Activated CD4-positive, alpha-beta T cell treated with anti-CD3 and anti-CD28 coated beads for 1 hour (primary cell): Measurements from ENCODE around the gene LAMC1.

Experiments used
- DNase-seq: peaks from one replicate; pipeline ENCODE4 v3.0.0-alpha.2; 2020

The LAMC1 gene

DNA sequence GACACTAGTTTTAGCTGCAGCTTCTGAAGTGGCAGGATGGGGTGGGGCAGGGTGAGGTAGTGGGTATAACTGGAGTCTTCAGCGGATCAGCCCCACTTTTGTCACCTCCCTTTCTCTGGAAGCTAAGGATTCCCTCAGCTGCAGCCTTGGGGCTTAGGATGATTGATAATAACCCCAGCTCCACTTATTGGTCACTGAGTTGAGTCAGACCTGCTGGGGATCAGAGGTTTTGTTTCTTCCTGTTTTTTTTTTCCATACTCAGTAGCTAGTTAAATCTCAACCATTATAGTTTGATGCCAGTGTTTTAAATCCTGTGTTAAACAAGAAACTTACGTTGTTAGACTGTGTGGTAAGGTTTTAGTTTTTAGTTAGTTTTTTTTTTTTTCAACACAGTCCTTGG, 57.2 kb downstream of the LAMC1 start:
- DNase-seq, result no peak

DNA sequence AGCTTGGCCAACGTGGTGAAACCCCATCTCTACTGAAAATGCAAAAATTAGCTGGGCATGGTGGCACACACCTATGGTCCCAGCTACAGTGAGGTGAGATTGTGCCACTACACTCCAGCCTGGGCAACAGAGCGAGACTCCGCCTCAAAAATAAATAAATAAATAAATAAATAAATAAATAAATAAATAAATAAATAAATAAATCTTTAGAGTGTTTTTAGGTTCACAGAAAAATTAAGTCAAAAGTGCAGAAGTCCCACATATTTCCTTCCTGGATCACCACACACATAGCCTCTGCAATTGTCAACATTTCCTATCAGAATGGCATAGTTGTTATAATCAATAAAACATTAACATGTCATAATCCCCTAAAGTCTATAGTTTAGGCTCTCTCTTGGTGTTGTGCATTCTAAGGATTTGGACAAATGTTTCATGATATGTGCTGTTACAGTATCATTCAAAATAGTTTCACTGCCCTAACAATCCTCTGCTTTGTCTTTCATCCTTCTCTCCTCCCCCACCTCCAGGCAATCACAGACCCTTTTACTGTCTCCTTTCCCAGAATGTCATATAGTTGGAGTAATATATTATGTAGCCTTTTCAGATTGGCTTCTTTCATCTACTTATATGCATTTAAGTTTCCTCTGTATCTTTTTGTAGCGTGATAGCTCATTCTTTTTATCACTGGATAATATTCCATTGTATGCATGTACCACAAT, 58.3 kb downstream of the LAMC1 start:
- no peak for DNase-seq

DNA sequence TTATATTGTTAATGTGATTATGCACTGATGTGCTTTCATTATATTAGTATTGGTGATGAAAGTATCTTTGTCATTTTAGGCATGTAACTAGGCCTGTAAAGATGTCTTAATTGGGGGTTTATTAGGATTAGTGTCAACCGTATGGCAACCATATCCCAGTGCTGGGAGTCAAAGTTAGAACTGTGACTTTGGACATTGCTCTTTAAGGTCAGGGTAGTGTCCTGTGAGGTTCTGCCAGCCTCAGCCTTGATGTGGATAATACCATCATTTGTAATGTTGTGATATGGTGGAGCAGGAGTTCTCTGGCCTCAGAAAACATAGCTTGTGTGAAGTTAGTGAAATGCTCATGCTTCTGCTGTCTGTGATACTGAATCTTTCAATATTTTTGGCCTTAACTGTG, 59.4 kb downstream of the LAMC1 start:
- DNase-seq, result no peak

DNA sequence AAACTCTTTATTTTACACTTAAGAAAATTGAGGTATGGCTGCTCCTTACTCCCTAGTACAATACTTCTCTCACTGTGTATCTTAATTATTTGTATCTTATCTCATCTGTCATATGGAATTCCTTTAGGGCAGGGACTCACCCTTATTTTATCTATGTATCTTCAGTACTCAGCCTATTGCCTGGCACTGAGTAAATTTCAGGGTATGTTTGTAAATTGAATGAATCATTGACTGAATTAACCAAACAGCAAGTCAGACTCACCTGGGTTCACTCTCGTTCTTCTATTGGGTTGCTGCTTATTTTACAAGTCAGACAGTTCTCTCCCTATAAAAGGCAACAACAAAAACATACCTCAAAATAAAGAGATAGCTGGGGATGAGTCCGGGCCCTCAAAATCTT, 63.8 kb downstream of the LAMC1 start:
- DNase-seq, result no peak

DNA sequence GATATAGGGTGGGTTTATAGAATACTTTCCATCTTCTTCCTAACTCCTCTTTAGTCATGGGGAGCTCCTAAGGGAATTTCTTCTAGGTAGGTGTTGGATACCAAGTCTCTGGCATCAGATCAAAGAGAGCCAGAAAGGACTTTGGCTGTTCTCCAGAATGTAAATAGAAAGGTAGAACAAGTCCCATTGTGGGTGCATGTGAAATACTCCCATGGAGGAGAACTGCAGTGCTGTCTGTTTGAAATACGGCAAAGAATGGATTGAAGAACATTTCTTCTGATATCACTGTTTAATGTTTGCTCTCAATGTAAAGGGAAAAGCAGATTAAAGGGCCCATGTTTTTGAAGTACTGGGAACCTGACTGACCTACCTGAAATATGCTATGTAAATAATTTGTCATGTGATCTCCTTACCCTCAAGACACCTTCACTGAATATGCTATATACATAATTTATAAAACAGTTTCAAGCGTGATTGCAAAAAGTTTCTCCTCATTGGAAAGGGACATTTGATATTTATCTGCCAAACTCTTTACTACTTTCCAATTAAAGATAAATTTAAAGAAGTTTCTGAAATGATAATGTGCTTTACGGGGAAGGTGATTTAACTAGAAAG, 65.9 kb downstream of the LAMC1 start:
- no peak for DNase-seq

DNA sequence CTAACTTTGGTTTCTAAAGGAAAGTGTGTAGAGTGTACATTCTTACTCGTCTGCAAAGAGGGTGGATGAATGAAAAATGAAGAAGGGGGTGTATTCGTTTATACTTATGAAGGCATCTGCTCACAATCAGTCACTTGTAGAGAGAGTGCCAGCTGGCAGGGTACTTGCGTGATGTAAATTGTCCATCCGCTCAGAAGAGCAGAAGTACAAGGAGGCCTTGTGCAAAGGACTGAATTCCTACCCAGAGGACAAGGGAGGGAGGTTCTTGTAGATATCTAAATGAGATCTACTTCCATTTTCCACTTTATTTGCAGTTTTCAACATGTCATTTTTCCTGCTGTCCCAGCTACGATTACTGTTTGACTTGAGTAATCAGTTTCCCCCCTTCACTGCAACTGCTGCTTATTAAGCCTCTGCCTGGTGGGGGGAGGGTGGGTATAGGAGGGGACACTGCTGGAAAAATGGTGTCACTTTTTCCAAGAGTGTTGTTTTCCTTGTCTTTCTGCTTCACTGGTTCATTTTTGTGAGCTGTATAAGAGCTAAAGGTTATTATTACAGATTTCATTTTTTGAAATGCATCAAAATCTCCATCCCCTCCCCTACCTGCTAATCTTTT, 67.3 kb downstream of the LAMC1 start:
- DNase-seq, result no peak

DNA sequence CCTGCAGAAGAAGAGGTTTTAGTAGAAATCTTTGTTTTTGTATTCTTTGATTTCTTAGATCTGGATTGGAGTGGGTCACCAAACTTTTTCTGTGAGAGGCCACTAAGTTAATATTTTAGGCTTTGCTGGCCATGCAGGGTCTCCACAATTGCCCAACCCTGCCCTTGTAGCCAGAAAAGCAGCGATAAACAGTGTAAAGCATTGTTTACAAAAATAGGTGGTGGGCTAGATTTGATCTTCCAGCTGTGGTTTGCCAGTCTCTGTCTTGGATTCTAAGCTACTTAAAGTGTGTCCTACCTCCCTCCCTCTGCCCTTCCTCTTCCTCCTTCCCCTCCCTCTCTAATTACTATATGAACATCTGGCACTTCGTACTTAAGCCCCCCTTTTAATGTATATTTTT, 68.0 kb downstream of the LAMC1 start:
- no peak for DNase-seq

DNA sequence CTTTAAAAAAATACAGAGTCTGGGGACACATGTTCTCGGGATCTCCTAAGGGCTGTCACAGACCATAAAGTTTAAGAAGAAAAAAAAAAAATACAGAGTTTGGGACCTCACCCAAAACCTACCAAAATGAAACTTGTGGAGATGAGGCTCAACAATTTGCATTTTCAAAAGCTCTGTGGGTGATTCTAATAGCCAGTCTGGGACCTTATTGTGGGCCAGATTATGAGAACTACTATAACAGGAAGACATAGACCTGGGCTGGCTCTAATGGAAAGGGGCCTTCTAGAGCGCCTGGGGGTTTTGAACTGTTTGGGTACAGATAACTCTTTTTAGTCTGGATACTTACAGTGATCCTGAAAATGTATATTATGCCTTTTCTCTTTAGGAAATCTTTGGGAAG, 69.1 kb downstream of the LAMC1 start:
- no peak for DNase-seq

DNA sequence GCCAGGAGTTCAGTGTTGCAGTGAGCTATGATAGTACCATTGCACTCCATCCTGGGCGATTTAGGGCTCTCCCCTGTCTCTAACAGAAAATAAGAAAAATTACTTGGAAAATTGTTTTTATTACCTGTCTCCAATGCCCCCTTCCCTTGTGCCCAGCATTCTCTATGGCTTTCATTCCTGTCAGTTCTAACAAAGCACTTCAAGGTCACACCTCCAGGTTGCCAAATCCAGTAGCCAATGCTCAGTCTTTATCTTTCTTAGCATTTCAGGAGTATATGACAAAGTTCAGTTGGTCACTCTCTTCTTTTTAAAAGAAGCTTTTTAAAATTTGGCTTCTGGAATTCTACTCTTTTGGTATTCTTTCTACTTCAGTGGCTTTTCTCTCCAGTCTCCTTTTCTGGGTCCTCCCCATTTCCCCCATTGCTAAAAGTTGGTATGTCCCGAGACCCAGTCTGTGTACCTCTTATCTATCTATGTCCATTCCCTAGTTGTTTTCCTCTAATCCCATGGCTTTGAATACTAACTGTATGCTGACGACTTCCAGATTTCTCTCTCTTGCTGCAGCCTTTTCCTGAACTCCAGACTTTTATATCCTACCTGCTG, 69.9 kb downstream of the LAMC1 start:
- DNase-seq, result no peak

DNA sequence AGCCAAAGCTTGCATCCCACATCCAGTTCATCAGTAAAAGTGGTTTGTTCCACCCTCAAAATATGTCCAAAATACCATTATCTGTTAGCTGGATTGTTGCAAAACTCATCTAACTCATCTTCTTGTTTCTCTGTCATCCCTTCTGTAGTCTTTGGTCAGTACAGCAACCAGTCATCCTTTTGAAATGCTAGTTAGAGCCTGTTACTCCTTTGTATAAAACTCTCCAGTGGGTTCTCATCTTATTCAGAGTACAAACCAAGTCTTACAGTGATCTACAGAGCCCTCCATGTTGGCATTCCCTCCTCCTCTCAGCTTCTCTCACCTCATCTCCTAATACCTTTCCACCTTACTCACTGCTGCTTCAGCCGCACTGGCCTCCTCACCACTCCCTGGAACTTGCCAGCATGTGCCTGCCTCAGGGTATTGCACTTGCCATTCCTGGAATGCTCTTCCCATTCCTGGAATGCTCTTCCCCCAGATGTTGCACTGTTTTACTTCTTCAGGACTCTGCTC, 70.6 kb downstream of the LAMC1 start:
- no peak for DNase-seq

DNA sequence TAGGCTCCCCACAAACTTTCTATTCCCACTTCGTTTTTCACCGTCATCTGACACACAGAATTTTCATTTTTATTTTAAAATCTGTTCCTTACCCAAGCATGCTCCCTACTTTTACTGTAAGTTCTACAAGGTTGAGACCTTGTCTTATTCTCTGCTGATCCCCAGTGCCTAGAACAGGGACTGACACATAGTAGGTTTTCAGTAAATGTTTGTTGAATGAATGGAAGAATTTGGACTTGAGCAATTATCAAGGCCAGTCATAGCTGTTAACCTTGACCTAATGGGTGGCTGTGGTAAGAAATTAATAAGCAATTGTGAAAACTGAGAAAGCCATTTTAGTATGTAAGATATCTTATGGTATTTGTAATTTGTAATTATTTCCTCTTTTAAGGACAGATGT, 71.1 kb downstream of the LAMC1 start:
- no peak for DNase-seq

DNA sequence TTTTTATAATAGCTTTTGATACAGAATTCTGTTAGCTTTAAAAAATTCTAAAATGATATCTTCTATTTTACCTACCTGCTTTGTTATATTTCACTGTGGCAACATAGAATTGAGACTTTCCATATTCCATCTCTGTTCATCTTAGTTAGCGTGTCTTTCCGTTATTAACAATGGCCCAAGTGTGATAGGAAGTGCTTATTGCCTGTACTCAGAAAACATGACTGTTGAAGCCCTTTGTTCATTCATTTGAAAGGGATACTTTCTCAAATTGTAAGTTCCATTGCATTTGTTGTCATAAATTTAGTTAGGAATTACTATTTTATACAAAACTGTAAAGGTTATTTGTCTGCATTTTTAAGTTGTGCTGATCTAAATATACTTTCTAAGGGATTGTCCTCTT, 73.1 kb downstream of the LAMC1 start:
- DNase-seq, result no peak

DNA sequence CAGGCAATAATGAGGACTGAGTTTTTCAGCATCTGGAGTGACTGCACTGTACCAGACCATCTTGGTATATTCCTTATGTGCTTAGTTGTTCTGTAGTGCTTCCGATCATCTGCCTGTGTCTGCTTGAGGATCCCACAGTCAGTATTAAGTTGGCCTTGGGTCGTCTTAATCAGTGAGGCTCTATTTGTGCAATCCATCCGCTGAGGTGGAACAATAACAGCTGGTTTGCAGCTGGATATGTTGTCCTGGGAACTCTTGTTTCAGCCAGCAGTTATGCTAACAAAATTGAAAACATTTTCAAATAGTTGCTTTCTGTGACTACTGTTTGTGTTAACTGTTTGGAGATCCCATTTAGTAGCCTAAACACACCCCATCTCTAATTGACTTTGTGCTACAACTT, 73.7 kb downstream of the LAMC1 start:
- no peak for DNase-seq

DNA sequence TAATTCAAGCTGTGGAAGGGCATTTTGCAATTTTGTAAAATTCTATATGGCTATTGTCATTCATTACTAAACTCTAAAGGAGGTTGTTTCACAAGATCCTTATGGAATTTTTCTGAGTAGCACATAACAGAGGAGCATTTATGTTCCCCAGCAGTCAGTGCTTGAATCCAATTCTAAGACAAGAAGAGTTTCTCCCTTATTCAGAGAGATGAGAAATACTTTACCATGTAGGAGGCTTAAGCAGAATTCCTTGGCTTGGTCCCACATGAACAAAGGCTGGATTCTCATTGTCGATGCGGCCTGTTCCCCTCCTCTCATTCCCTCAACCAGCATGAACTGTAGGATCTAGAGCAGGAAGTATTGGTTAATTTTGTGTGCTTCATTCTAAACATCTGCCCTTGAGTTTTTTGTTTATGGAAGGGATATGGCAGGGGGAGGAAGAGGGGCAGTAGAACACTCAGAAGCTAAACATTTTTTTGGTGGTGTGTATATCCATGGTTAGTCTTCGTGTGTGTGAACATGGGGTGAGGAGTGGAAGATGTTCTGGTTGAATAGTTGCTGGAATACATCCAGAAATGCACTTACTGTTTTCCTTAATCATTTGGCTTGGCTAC, 74.3 kb downstream of the LAMC1 start:
- no peak for DNase-seq

DNA sequence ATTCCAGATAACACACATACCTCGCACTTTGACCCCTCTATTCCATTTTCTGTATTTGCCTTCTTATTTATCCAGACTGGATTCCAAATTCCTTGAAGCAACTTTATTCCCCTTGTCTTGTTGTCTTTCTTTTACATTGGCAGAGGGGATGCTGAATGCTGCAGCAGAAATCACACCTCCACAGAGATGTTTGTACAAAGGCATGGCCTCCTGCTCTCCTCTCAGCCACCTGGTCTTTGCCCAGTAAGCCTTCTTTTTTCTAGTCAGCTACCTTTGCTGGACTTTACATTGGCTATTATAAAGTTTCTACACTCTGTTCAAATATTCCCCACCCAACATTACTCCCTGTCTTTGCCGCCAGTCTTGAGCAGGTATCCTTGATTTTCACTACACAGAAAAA, 75.1 kb downstream of the LAMC1 start:
- DNase-seq, result no peak

DNA sequence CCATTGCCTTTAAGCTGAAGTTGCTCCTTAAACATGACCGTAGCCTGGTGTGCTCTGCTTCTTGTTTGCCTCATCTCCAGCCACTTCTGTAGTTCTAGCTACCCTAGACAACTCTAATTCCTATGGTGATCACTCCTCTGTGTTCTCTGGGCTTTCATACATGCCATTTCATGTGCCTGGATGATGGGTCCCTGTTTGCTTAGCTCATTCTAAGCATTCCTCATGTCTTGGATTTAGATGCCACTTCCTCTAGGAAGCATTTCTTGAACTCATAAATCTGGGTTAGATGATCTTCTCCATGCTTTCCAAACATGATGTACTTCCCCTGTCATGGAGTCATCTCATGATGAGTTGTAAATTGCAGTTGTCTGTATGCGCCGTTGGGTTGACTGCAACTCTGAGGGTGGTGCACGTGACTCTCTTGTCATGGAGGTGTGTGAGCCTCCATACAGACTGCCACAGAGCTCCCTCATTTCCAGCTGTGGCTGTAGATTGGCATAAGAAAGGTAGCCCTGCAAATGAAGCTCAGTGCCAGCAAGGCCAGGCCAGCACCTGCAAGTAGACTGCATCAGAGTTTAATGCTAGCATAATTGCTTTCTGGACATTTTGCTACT, 77.2 kb downstream of the LAMC1 start:
- DNase-seq, result no peak

DNA sequence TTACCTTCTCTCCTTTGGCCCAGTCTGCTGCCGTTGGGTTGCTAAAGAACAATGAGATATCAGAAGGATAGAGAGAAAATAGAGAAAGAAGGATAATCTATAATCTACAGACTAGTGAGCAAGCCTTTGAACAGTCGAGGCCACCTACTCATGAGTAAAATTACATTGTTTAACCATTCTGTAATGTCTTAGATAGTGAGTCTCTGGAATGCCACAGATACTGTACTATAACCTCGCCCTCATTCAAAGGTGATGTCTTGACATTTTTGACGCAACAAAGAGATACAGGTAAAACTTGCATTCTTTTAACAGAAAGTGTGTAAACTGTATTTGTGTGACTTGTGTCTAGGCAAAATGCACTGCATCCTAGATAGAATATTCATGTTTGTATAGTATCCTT, 77.9 kb downstream of the LAMC1 start:
- no peak for DNase-seq

DNA sequence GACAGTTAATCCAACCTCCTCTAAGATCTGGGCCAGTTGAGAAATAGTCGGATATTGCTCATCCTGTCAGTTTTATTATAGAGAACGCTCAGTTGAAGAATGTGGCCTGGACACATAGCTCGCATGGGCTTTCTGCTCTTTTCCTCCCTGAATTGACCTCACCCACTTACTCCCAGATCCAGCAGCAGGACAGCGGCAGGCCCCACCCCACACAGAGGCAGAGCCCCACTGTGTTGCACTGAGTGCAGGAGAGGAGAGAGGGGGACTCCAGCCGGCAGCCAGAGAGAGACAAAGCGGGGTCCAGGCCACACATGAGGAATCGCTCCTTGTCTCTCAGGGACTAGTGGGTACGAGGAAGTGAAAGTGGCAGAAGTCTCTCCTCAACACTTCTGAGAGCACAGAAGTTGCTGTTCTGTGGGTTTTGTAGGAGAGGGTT, 78.6 kb downstream of the LAMC1 start:
- DNase-seq, result no peak

DNA sequence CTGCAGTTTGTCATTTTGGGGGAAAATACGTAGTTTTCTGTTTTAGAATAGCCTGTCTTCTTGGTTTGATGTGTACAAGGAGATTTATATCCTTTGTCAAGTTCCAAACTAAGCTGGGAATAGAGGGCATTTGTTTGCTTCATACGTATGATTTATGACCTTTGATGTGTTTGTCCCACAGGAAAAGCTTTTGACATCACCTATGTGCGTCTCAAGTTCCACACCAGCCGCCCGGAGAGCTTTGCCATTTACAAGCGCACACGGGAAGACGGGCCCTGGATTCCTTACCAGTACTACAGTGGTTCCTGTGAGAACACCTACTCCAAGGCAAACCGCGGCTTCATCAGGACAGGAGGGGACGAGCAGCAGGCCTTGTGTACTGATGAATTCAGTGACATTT, 79.9 kb downstream of the LAMC1 start:
- DNase-seq, result no peak

DNA sequence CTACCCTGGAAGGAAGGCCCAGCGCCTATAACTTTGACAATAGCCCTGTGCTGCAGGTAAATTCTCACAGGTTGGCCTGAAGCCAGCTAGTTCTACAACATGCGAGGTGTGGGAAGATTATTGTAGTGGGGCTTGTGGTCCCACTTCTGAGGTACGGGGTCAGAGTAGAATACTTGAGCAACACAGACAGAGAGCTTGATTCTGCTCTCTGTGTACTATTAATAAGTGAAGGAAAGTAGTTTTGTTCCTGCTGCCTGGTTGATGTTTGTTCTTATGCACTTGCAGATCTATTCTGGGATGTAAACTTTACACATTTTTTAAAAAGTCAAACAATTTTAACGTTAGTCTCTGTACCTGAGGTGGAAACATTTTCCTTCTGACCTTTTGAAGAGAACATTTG, 80.4 kb downstream of the LAMC1 start:
- DNase-seq, result no peak

DNA sequence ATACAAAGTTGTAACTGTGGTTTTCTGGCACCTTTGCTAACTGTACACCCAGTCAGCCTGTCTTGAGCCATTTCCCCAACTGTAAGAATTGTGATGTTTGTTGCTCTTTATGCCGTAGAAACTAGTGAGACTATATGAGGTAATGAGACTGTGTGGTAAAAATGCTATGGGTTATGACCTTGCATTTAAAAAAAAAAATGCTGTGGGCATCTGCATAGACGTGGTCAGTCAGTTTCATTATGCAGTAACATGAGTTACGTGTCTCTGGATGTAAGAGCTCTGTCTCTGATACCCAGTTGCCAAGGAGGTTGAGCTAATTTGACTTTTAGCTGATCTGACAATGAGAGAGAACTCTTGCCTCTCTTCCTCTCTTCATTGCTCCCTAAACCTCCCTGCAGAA, 82.2 kb downstream of the LAMC1 start:
- no peak for DNase-seq

DNA sequence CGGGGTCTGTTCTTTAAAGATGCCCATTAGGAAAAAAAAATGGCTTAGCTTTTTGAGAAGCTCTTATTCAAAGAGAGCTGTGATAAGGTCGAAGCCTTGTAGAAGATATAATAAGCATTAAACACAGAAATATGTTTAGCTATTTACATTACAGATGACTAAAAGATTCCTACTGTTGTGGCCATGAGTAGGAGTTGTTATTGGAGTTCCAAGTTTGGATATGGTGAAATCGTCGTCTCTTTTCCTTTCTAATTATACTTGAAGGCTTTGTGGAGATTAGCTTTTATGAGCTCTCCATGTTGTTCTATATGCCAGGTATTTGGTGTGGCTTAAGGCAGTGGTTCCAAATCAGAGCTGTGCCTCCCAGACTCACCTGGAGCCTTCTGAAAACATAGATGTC, 82.9 kb downstream of the LAMC1 start:
- no peak for DNase-seq

DNA sequence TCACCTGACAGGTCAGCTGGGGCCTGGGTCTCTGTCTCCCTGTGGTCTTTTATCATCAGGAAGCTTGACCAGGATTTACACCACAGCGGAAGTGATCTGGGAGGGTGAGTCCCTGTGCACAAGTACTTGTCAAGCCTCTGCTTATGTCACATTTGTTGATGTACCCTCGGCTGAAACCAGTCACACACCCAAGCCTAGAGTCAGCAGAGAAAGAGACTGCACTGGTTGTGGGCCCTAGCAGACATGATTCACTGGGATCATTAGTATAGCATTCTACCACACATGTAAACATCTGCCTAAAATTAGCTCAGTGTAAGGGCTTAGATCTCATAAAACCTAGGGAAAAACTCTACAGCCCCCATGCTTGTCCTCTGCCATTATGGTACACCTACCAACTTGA, 83.5 kb downstream of the LAMC1 start:
- no peak for DNase-seq
